ENCODE measurements around the gene PCDHGC5.

Gene PCDHGC5

DNA sequence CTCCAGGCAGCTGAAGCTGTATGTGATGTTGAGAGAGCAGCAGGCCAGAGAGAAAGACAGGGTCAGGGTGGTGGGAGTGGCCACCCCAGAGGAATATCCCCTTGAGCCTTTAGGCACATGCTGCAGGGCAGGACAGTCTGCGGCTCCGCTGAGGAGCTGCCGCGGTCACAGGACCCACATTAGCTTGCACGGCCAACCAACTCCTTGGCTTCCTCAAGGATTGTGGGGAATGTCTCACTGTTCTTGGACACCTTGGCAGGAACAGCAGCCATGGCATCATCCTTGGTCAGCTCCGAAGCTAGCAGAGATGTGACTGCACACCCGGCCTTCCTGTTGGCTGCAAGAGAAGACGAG, 27.8 kb downstream of the PCDHGC5 start:
- H3K4me1 ChIP-seq (ENCODE audit: insufficient read depth, poor library complexity, severe bottlenecking) = peaks cover 49% of the 10 kb centered on the region
- DNase-seq (ENCODE audit: low spot score) (no peak), ATAC-seq (ENCODE audit: low read depth) (no peak)
- H3K4me3 ChIP-seq (ENCODE audit: severe bottlenecking) = no peak overlapping the region
- TF ChIP-seq, protein P1, sequence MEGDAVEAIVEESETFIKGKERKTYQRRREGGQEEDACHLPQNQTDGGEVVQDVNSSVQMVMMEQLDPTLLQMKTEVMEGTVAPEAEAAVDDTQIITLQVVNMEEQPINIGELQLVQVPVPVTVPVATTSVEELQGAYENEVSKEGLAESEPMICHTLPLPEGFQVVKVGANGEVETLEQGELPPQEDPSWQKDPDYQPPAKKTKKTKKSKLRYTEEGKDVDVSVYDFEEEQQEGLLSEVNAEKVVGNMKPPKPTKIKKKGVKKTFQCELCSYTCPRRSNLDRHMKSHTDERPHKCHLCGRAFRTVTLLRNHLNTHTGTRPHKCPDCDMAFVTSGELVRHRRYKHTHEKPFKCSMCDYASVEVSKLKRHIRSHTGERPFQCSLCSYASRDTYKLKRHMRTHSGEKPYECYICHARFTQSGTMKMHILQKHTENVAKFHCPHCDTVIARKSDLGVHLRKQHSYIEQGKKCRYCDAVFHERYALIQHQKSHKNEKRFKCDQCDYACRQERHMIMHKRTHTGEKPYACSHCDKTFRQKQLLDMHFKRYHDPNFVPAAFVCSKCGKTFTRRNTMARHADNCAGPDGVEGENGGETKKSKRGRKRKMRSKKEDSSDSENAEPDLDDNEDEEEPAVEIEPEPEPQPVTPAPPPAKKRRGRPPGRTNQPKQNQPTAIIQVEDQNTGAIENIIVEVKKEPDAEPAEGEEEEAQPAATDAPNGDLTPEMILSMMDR (IDR thresholded peaks at IDR 0.05; ENCODE audit: poor library complexity, severe bottlenecking) = no peak
- peak overlapping the region; percentile 95 for H3K27ac ChIP-seq (ENCODE audit: poor library complexity, severe bottlenecking)
- no peaks in the 10 kb centered on the region for H3K27me3 ChIP-seq (ENCODE audit: insufficient read depth, poor library complexity, severe bottlenecking)
- H3K36me3 ChIP-seq (ENCODE audit: low read depth) = peaks cover 59% of the 10 kb centered on the region
- no peaks in the 10 kb centered on the region for H3K9me3 ChIP-seq (ENCODE audit: severe bottlenecking)

DNA sequence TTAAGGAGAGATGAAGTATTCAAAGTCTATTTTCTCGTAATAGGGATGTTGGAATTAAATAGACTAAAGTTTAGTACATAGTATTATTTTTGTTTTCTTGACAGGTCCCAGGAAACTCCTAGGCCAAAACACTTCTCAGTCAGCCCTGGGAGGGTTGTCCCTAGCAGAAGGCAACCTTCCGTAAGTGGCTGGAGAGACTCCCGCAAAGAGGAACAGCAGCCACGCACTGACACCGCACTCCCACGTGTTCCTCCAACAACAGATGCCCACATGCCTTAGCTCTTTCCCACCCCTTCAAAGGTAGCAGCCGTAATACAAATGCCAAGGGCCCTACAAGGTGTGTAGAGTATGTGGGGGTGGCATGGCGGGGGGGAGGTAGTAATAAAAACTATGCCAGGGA, 28.4 kb downstream of the PCDHGC5 start:
- Histone ChIP-seq H3K4me1 (ENCODE audit: insufficient read depth, poor library complexity, severe bottlenecking) (peaks cover 55% of the 10 kb centered on the region), H3K36me3 (ENCODE audit: low read depth) (peaks cover 61% of the 10 kb centered on the region), H3K27ac (ENCODE audit: poor library complexity, severe bottlenecking) (no peak overlapping the region), H3K27me3 (ENCODE audit: insufficient read depth, poor library complexity, severe bottlenecking) (no peaks in the 10 kb centered on the region), H3K4me3 (ENCODE audit: severe bottlenecking) (no peak overlapping the region), H3K9me3 (ENCODE audit: severe bottlenecking) (no peaks in the 10 kb centered on the region)
- ATAC-seq (ENCODE audit: low read depth) (no peak), DNase-seq (ENCODE audit: low spot score) (no peak)
- TF ChIP-seq, protein P1 (IDR thresholded peaks at IDR 0.05; ENCODE audit: poor library complexity, severe bottlenecking) = no peak

DNA sequence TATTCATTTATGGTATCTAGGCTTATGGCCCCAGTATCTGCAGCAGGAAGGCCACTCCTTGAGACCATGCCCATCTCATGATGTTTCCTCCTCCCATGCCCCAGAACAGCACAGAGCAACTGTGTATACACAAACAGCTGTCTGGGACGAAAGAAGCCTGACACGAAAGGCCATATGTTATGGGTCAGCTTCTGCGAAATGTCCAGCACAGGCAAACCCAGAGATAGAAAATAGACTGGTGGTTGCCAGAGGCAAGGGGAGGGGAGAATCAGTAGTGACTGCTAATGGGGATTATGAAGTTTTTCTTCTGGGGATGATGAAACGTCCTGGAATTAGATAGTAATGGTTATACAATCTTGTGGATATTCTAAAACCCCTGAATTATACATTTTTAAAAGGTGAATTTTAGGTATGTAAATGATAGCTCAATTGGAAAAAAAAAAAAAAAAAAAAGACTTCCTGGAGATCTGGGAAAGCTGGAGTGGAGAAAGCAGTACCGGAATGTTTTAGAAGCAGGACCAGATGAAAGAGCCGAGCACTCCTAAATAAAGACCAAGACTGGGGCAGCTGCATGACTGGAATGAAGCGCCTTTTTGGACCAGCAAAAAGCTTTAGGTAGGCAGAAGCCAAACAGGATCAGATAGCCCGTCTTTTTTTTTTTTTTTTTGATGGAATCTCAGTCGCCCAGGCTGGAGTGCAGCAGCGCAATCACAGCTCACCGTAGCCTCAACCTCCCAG, 29.2 kb downstream of the PCDHGC5 start:
- peaks cover 52% of the 10 kb centered on the region for H3K4me1 ChIP-seq (ENCODE audit: insufficient read depth, poor library complexity, severe bottlenecking)
- peaks cover 63% of the 10 kb centered on the region for H3K36me3 ChIP-seq (ENCODE audit: low read depth)
- no peaks in the 10 kb centered on the region for H3K27me3 ChIP-seq (ENCODE audit: insufficient read depth, poor library complexity, severe bottlenecking)

DNA sequence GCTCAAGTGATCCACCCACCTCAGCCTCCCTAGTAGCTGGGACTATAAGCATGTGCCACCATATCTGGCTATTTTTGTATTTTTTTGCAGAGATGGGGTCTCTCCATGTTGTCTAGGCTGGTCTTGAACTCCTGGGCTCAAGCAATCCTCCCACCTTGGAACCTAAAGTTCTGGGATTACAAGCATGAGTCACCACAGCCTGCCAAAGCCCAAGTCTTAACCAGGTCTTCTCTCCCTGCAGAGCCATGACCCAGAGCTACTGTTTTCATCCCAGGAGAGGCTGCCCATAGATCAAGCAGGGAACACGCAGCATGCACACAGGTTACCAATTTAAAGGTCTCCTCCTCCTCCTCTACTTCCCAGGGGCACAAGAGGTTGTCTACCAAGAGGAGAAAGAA, 29.7 kb downstream of the PCDHGC5 start:
- Histone ChIP-seq H3K4me1 (ENCODE audit: insufficient read depth, poor library complexity, severe bottlenecking) (peaks cover 46% of the 10 kb centered on the region), H3K9me3 (ENCODE audit: severe bottlenecking) (no peaks in the 10 kb centered on the region), H3K4me3 (ENCODE audit: severe bottlenecking) (no peak overlapping the region), H3K27ac (ENCODE audit: poor library complexity, severe bottlenecking) (no peak overlapping the region), H3K27me3 (ENCODE audit: insufficient read depth, poor library complexity, severe bottlenecking) (no peaks in the 10 kb centered on the region), H3K36me3 (ENCODE audit: low read depth) (peaks cover 69% of the 10 kb centered on the region)
- TF ChIP-seq, protein P1 (IDR thresholded peaks at IDR 0.05; ENCODE audit: poor library complexity, severe bottlenecking) = no peak
- DNase-seq (ENCODE audit: low spot score) (no peak), ATAC-seq (ENCODE audit: low read depth) (no peak)

More for the DNA sequence above, 29.2 kb downstream of the PCDHGC5 start:
- ATAC-seq (ENCODE audit: low read depth) = no peak
- Histone ChIP-seq H3K9me3 (ENCODE audit: severe bottlenecking) (no peaks in the 10 kb centered on the region), H3K4me3 (ENCODE audit: severe bottlenecking) (no peak overlapping the region), H3K27ac (ENCODE audit: poor library complexity, severe bottlenecking) (no peak overlapping the region)
- no peak for DNase-seq (ENCODE audit: low spot score)
- TF ChIP-seq, protein P1 (IDR thresholded peaks at IDR 0.05; ENCODE audit: poor library complexity, severe bottlenecking) = no peak

Measured in RWPE2 (cell line).